ENCODE data around the gene GFRA1. TPM values are rescaled to one million over a fixed set of nuclear protein-coding genes. Genes with fewer than 3 reads are reported as not detected.

GFRA1 gene
- total RNA-seq, 1 donor from 2014 or later: 49.8 TPM

DNA sequence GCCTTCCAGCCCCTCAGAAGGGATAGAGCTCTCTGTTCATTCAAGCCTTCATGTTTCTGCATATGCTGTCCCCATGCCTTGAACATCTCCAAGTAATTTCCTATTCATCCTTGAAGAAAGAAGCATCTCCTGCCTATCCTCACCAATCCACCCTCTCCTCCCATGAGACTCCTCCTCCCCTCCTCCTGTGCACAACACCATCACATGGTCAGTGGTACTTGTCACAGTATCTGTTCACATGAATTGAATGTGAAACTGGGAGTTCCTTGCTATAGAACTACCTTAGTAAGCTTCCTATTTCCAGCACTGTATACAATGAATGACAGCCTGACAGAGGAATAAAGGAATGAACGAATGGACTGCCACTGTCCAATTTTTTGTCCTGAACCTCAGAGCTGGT lies 115.5 kb downstream of the GFRA1 start:
- DNase-seq: no peak

DNA sequence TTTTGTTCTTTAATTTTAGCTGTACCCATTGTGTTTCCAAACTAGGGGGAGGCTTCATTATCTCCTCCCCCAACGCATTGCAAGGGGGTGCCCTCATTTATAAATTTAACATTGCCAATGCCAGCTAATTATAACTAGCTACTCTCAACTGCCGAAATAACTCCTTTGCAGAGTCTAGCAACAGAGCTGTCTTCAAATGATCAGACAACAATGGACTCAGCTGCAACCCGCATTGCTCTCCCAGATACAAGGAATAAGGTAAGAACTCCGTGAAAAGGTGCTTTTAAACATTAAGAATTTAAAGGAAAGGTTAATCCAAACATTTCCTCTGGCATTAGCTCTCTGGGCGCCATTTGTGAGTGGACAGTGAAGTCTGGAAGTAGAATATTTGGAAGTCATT lies 116.2 kb downstream of the GFRA1 start:
- DNase-seq: no peak

DNA sequence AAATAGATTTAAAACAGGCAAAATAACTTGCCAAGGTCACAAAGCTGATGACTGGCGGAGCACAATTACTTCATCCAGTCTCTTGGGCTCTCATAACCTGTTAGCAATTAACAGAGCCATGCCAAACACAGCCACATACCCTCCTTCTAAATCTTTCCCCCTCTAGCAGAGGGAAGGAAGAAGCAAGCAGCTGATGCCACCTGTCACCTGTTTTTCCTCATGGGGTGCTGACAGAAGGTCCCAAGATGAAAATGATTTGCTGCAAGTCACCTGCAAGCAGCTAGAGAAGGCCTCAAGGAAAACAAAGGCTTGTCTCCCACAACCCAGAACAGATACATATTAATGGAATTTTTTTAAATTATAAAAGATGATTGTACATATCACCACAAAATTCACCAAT lies 117.8 kb downstream of the GFRA1 start:
- DNase-seq: no peak

DNA sequence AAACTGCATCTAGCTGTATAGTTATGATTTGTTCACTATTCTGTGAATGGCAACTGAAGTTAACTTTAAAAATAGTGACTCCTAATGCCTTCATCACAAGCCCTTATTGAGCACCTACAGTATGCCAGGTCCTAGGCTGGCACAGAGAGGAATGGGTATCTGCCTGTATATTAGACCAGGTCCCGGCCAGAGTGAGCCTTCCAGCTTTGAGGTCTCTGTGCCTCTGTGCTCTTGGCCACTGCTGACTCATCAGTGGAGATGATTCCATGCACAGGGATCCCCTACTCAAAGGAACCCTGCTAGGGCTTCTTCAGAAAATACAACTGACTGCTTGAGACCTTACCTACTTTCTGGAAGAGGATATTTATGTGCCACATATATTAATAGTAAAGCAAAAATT lies 118.4 kb downstream of the GFRA1 start:
- no peak for DNase-seq

DNA sequence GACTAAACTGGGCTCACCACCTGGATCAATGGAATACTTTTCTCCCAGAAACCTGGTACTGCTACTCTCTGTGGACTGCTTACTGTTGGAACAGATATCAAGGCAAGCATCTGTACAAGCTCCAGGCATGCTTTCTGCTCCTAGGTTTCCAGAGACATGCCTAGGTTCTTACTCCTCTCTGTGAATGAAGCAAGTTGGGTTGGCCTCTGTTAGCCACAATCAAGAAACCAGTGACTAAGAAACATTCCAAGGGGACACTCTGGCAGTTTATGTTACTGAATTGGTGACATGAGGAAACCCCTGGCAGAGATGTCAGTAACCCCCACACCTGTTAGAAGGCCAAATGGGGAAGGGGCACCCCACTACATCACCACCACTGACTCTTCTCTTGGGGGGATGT lies 121.9 kb downstream of the GFRA1 start:
- DNase-seq: no peak

DNA sequence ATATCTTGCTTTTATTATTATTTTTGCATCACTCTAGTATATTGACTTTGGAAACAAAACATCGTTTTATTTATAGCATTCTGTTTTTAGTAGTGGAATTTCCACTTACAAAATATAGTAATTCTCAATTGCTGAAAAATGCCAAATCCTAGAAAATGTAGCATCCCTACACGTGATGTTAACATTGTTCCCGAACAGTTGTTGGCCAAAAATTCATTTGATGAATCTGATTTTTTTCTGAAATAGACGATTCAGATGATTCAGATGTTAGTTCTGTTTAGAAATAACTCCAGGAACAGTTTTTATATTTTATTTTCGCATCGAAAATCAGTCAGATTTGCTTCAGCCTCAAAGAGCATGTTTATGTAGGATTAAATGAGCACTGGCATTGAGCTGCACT lies 122.4 kb downstream of the GFRA1 start:
- DNase-seq: no peak

DNA sequence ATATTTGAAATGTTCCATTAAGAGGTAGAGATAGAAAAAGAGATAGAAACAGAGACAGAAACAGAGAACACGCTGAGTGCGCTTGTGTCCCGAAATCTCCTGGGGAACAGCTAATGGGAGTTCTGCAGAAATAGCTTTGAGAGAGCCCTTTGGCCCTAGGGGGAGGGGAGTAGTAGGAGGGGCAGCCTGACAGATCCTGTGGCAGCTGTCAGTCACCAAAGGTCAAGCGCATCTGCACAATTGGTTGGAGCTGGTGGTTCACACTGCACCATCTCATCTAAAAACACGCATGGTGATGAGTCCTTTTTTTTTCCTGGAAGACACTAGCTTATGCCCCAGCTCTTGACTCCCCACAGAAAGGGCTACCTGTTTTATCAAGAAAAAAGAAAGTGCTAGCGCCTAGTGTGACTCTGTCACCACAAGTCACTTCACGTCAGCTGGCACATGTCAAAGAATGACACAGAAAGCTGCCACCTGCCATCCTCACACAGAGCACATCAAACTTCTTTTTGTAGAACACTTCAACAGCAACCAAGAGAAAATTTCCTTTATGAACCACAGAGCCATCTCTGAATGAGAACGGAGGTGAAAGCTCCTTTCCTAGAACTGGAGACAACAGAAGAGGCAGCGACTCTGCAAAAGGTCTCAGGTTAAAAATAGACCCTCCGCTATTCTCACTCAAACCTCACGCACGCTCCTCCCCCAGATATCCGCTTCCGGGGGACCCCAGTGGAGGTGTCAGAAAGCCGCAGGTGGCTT lies 125.7 kb downstream of the GFRA1 start:
- no peak for DNase-seq

DNA sequence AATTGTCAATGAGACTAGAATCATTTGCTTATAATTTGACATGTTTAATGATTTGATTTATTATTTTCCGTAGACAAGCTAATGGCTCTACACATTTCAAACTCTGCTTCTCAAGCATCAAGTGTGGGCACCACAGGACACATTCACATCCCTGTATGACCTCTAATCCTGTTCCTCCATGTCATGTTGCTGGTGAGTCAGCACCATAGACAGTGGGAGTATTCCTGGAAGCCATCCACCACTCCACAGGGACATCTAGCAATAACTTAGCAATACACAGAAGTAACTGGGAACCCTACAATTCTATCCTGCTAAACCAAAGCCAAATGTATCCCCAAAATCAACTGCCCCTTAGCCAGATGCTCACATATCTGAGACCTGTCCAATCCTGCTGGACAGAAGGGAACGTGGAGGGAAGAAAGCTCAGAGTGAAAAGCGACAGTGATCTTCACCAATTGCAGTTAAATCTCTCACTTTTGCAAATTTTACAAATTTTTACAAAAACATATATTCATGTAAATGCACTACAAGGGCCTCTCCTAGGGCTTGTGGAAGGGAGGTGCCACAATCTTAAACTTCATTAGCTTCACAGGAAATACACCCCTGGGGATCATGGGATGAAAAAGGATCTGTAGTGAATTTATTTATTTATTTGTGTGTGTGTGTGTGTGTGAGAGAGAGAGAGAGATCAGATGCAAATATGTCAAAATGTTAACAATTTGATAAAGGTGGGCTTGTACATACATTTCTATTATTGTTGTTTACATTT lies 126.5 kb downstream of the GFRA1 start:
- no peak for DNase-seq

DNA sequence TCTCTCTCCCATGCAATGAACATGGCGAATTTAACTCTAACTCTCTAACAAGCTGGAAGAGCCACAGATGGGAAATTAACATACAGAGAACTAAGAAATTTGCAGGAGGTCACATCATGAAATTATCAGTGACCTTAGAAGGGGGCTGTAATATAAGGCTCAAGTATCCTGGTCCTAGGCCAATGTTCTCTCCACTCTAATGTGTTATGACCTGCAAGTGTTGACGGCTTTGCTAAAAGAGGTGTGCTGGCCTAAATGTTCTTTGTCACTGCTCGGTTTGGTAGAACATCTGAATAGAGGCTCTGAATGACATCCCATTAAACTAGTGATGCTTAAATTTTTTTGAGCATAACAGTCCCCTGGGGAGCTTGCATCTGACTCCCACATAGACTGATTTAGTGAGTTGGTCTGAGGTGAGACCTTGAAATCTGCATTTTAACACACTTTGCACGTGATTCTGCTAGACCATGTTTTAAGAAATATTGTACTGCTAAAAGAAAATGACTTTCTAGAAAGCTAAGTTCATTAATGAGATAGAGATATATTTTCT lies 129.3 kb downstream of the GFRA1 start:
- no peak for DNase-seq

DNA sequence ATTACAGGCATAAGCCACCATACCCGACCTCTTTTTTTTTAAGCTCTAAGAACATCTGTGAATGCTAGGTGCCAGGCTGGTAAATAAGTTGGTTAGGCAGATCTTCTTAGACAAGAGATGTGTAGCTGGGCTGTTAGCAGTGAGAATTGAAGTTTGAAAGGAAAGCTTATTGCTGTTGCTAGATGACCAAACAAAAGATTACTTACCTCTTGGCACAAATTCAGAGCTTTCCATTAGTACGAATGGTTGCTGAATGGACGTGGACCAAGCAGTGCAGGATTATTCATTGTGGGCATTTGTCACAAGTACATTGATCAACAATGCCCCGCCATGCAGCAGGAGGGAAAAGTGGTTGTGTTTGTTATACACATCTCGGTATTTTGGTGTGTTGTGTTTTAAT lies 131.2 kb downstream of the GFRA1 start:
- DNase-seq: no peak

DNA sequence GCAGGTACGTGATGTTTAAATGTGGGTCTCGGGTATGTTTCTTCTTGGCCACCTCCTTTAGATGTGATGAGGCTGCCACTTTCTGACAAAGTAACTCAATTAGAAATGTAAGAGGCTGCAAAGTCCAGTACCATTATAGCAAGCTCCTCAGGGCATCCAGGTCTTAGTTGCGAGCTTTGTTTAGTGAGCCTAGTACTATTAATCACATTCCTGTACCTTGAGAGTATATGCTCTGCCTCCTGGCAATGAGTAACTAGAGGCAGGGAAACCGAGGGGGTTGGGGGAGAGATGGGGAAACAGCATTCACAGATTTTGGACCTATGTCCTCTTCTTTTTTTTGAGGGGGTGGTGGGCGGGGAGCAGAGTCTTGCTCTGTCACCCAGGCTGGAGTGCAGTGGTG lies 131.8 kb downstream of the GFRA1 start:
- DNase-seq: no peak

DNA sequence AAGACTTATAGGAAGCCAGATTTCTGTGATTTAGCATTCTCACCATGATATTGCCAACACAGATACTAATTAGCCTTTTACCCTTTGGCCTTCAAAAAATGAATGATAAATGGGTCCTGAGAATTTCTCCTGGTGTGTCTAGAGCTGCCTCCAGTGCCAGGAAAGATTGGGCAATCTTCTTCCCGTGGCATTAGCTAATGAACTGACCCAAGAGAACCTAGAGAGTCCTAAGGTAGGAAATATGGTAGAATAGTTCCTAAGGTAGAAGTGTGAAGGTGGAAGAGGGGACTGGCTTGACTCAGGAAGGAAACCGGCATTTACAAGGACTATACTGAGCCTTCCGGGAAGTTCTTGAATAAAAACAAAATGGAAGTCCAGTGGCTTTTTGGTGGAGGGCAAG lies 133.1 kb downstream of the GFRA1 start:
- DNase-seq: no peak

DNA sequence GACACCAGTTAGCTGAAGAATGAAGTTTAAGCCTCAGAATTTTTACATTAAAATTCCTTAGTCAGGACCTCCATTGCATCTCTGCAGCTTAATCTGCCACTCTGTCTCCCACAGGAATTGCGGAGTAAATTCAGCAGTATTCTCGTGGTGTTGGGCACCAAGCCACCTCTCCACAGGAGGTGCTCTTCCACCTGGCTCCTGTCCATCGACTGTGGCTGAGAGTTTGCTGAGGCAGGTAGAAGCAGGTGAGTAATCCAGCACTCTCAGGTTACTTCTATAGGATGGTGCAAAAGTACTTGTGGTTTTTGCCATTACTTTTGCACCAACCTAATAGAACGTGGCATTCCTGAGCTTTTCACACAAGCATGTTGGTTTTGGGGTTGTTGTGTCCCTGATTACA lies 134.1 kb downstream of the GFRA1 start:
- DNase-seq: no peak

DNA sequence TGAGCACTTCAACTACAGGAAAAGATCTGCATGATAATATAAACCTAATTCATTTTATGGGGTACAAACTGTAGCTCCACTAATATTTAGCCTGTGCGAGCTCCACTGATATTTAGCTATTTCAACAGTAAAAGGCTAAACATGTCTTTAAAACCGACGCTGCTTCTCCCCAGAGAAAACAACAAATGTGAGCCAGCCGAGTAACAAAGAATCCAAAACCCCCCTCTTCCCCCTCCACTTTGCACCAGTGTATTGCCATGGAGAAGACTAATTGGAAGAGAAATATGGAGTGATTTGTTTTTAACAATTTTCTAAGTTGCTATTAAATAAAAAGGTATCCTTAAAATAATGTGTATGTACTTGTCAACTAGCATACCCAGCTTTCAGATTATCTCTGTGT lies 136.7 kb downstream of the GFRA1 start:
- no peak for DNase-seq

DNA sequence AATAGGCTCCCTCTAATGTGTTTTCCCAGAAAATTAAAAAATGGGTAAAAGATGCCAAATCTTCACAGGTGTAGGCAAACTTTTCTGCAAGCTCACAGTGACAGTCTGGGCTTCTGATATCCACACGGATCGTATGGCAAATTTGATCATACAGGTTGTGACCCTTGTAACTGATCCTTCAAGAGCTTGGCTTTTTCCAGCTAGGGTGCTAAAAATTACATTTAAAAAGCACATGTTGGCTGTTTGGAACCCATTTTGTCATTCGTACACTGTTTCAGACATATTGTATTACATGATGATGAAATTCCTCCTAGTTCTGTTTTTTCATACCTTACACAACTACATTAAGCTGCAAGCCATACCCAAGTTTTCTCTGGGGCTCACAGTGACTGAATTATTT lies 138.7 kb downstream of the GFRA1 start:
- DNase-seq: no peak

DNA sequence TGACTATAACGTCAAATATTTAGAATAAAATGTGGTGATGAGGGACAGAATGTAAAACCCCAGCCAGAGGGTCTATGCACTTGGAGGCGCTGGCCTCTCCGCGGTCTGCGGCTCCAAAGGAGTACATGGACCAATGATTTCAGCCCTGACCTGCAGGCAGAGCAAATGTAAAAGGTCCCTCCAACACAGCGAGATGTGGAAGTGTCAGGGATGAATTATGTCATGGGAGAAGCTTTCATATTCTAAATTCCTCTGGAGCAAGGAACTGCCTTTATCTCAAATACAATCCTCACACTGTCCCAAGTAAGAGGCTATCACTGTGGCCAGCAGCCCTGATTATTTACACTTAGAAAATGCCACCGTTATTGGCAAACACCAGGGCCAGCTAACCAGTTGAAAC lies 139.4 kb downstream of the GFRA1 start:
- DNase-seq: no peak

DNA sequence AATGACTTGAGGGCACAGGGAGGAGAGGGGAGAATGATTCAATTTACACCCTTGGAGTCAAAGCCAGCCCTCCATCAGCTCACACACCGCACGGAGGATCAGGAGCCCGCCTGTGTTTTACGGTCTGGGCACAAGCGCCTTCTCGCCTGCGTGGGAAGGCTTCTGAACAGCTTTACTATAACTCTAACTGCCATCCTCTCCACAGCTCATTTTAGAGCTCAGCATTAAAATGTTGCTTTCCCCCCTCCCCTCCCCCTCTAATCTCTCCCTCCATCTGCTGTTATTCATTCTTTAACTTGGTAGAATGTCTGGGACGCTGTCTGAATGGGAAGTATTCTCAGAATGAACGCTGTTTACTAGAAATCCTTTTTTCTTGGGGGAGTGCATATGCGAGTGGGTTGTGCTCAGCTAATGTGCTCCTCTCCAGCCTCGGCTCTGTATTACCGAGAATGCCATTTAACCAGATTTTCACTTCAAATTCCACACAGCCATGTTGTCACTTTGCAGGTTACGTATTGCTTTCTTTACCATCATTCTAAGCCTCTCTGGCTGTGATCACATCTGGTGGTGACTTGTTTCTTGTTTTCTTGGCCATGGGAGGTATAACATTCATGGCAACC lies 140.1 kb downstream of the GFRA1 start:
- no peak for DNase-seq

DNA sequence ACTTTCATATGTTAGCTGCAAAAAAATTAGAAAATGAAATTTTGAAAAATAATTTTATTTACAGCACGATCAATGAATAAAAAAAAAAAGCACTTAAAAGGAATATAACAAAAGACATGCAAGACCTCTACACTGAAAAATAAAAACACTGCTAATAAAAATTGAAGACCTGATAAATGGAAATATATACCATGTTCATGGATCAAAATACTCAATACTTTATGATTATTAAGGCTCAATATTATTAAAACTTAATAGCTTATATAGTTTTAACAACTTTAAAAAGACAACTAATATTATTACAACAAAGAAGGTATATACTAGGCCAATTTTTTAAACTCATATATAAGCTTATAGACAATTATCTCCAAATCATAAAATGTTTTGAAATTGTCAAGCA lies 143.0 kb downstream of the GFRA1 start:
- DNase-seq: no peak

DNA sequence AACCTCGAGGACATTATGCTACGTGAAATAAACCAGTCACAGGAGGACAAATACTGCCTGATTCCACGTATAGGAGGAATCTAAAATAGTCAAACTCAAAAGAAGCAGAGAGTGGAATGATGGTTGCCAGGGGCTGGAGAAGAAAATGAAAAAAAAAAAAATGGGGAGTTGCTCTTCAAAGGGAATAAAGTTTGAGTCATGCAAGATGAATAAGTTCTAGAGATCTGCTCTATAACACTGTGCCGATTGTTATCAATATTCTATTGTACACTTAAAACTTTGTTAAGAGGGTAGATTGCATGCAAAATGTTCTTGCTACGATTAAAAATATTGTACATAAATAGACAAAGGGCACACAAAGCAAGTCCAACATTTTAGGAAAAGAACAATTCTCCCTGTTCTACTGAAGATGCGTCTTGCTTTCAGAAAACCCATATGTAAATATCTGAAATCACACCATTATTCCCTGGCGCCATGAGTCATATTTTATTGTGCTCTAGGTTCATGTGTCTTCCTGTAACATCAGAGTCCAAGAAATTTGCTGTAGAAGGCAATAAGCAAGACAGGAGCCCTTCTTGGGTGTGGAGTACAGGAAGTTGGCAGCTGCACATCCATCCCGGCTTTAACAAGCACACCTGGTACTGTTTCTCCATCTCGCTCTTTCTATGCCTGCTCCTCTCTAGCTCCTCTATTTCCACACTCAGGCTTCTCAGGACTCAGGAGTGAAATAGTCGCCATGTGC lies 145.9 kb downstream of the GFRA1 start:
- no peak for DNase-seq

DNA sequence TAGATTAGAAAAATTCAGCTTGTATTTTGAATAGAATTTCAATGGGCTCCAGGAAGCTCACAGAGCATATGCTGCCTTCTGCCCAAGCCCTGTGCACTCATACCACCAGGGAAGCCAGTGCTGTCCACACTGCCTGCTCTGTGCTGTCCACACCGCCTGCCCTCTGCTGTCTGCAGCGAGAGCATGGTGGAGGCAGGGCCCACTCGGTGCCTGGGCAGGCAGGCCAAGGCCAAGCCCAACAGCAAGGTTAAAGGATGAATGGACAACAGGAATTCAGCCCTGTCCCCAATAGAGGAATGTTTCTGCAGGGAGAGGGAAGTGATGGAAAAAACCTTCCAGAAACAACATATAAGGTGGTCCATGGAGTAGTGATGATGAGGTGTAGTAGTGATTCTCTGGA lies 146.8 kb downstream of the GFRA1 start:
- DNase-seq: no peak

DNA sequence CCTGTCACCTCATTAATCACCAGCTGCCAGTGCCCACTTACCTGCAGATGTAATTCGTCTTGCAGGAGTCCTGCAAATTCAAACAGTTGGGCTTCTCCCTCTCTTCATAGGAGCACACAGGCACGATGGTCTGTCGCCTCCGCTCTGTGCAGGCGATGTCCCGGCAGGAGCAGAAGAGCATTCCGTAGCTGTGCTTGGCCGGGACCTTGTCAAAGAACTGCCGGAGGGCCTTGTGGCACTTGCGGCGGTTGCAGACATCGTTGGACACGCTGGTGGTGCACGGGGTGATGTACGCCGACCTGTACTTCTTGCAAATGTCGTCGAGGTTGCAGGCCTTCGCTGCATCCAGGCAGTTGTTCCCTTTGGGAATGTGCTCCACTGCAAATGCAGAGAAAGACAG lies 147.8 kb downstream of the GFRA1 start:
- no peak for DNase-seq

DNA sequence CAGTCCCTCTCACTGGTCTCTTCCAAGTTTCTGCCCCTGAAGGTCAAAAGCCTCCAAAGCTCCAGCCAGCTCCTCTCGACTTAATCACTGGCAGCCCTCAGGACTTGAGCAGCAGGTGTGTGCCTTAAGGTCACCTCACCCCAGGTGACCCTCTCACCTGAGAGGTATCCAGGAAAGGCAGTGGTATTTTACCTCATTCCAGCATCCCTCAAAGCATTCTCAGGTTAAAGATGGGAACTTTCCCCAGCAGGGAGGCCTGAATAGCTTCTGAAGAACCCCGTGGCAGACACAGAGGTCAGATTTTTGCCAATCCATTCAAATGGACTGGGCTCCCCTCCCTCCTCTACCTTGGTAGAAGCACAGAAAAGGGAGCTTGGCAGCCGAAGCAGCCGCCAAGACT lies 148.2 kb downstream of the GFRA1 start:
- DNase-seq: no peak

DNA sequence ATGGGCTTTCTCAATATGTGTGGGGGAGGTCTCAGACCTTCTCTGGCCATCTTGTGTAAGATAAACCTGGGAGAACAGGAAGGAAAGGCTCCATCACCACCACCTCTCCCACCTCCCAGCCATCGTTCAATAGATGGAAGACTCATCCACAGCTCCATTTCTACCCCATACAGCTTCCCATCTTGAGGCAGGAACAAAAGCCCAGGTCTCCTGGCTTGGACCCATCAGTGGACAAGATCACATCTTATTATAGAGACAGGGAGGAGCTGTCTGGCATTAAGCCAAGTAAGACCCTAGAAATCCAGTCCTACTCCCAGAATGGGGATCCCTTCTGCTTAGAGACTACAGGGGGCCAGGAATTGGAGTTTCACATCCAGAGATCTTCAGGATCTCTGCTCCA lies 150.3 kb downstream of the GFRA1 start:
- no peak for DNase-seq

All from skin of body (tissue), 2 donors.